Activated T-cell treated with anti-CD3 and anti-CD28 coated beads for 4 hours (primary cell): ENCODE data around the gene IRX2.

Experiments
- DNase-seq: peaks from one replicate; pipeline ENCODE4 v3.0.0-alpha.2; 2020

IRX2 gene

DNA sequence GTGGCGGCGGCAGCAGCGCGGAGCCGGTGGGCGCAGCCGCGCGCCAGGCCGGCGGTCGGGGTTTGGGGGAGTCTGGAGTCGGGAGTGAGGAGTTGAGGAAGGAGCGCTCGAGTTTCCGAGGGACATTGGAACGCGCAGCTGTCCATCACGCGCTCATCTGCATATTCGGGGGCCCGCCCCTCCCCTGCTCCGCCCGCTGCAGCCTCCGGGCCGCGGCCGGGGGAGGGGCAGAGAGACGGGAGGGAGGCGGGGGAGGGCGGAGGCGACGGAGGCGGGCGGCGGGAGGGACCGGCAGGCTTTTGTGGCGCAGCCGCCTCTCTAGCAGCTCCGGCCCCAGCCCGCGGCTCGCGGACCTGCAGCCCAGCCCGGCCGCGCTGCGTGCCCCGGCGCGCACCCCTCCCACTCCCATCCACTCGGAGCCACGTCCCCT, at the start of gene IRX2:
Gene IRX2 (minus strand): TSS at position 86 of the 430 bp plus-strand sequence. CDS start 264 bp downstream, outside the sequence.
- DNase-seq, result no peak

- no peak for DNase-seq
These were observed 48.6 kb upstream of the IRX2 start for GRCh38 chr5:2800035-2800434.

GRCh38 chr5:2797981-2798380, 46.5 kb upstream of the IRX2 start:
- no peak for DNase-seq

DNA sequence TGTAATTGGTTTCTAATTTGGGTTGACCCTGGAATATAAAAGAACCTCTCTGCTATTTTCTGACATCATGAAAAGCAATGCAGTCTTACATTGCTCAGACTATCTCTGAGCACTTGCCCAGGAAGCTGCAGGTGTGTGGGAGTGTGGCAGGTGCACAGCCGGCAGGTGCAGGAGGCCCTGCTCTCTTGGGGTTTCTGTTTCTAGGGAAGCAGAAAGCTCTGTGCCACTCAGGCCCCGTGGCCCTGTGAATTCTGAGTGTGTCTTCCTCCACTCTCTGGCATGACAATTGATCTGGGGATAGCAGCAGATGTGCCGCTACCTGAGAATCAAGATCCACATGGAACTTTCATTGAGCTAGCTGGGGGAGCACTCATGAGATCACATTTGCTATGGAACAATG, 45.7 kb upstream of the IRX2 start:
- DNase-seq, result no peak

GRCh38 chr5:2783223-2783622, 31.7 kb upstream of the IRX2 start:
- no peak for DNase-seq

- DNase-seq, result no peak
These were observed 31.2 kb upstream of the IRX2 start for GRCh38 chr5:2782658-2783057.

- DNase-seq, result no peak
These were observed 29.1 kb upstream of the IRX2 start for GRCh38 chr5:2780421-2781171.

GRCh38 chr5:2779459-2779858, 28.0 kb upstream of the IRX2 start:
- DNase-seq, result no peak

DNA sequence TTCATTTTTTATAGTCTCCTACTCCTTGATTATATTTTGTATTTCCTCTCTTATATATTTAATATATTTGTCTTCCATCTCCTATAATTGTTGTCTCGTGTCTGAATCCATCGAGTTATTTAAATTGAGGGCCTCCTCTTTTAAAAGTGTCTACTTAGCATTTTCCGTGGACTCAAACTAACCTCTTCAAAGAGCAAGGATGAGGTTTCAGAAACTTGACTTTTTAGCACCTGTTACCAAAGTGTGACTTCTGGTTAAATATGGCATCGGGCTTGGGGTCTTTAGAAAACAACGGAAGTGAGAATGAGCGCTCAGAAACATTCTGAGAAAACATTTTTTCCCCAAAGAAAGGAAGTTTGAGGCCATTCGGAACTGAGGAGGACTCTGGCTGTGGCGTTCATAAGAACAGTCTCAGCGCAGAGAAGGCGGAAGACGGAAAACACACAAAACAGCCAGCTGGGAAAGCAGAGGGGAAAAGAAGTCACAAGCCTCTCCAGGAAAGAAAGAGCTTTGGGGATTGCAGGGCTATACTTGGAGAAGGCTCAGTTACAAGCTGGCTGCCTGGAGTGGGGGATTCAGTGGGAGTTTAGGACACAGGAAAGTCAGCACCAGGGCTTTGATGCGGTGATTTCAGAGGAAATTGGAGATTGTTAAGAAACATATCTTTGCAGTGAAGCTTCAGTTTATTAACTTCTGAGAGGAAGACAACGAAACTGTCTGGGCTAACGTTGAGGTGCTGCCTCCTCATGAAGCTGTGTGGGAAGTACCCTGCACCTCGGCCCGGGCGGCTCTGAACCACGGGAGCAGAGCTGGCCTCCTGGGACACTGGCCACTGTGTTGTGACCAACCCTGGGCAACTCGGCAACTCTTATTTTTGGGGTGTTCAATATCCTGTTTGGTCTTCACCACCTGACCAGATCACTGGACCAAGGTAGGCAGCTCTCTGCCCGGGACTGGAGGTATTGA, 25.1 kb upstream of the IRX2 start:
- DNase-seq, result no peak

- DNase-seq, result no peak
These were observed 21.9 kb upstream of the IRX2 start for GRCh38 chr5:2773327-2773726.

DNA sequence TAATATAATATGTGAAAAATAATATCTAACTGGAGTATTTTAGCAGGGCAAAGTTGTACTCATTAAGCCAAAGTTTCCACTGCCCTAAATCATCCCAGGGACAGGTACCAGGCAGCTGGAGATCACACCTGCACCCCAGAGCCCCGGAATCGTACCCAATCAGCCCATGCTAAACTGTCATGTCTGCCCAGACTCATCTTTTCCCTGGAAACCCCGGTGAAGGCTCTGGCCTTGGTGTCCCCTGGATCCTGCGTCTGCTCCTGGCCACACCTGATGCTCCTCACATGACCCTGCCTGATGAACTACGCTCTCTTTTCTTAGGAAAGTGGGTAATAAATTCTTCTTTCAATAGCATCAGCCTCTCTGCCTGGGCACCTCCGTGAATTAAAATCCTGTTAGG, 15.6 kb upstream of the IRX2 start:
- no peak for DNase-seq

DNA sequence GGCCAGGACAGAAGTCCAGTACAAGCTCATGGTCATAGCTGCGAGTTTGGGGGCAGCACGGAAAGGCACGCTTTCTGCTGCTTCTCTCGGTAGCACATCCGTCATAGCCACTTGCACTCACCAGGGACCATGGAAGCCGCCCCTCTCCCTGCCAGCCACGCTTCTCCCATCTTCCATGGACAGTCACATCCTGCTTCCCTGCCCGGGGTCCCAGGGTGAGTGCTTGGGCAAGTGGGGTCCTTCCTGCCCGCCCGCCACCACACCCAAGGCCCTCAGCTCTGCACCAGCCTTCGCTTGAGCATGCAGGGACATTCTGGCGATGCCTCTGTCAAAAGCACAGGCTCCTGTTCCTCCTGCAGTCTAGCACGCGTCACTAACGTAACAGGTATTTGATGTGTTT, 13.1 kb upstream of the IRX2 start:
- DNase-seq, result no peak

DNA sequence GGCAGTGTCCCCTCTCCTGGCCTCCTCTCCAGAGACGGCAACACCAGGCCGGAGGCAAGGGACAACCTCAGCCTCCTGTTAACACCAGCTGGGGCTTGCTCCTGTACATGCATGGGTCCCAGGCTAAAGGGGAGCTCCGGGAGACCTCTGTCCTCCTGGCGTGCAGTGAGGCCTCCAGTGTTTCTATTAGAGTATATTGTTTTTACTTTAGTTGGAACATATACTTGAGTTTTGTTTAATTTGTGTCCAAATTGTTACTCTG, 12.0 kb upstream of the IRX2 start:
- DNase-seq, result no peak

GRCh38 chr5:2762744-2763532, 11.5 kb upstream of the IRX2 start:
- no peak for DNase-seq

DNA sequence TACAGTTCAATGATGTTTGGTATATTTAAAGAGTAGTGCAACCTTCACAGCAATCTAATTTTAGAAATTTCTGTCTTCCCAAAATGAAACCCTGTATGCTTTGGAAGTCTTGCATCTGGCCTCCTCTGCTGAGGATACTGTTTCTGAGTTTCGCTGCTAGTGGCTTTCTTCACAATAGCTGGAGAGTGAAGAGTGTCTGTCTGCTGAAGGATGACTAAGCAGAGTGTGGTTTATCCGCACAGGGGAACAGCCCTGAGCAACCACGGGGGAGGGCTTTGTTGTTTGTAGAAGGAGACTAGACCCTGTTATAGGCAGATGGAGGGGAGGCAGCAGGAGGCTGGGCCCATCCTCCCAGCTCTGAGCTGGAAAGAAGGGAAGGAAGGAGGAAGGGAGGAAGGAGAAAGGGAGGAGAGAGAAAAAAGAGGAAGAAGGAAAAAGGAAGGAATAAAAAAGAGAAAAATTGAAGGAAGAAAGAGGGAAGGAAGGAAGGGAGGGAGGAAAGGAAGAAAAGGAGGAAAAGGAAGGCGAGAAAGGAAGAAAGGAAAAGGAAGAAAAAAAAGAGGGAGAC, 10.5 kb upstream of the IRX2 start:
- DNase-seq, result no peak

GRCh38 chr5:2759696-2760461, 8.4 kb upstream of the IRX2 start:
- DNase-seq, result no peak

- no peak for DNase-seq
These were observed 7.6 kb upstream of the IRX2 start for GRCh38 chr5:2759091-2759490.

DNA sequence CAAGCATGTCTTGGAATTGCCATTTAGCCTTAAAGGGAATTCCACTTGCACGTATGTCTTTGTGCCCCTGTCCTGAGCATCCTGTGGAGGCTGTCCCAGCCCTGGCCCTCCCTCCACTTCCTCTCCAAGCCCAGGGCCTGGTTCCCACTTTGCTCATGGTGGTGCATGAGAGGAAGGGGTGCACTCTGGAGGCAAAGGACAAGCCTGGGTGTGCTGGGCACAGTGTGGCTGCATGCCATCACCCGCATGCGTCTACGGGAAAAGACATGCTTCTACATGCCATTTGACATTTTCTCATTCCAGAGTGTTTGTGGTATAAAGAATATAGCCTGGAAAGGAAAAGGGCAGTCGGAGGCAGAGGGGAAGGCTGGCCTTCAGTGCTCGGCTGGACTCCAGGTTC, 7.2 kb upstream of the IRX2 start:
- no peak for DNase-seq

DNA sequence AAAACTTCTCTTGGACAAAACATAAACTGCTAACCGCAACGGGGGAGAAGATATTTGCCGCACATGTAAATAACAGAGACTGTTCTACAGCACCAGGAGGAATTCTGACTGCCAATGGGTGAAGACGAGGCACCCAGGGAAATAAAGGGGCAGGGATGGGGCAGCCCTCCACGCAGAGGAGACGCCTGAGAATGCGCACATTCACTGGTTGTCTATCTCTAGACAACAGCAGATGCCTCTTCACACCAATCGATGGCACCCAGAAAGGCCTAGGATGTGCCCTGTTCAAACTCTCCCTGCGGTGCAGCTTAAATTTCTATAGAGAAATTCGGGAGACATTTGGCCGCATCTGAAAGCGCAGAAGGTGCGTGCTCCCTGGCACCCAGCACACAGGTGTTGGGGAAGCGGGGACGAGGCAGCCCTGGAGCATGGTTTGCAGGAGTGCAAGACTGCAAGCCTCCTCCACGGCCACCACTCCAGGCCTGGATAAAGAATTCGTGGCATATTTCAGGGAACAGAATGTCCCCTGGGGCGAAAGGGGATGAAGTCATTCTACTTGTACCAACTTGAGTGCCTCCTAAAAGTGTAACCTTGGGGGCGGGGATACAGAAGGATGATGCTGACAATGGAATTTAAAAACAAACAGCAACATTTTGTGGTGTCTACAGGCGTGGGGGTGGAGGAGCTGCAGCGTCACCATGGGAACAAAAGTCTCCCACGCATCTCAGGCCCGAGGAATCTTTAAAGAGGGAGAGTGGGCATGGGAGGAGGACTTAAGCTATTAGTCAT, 6.3 kb upstream of the IRX2 start:
- DNase-seq, result no peak

DNA sequence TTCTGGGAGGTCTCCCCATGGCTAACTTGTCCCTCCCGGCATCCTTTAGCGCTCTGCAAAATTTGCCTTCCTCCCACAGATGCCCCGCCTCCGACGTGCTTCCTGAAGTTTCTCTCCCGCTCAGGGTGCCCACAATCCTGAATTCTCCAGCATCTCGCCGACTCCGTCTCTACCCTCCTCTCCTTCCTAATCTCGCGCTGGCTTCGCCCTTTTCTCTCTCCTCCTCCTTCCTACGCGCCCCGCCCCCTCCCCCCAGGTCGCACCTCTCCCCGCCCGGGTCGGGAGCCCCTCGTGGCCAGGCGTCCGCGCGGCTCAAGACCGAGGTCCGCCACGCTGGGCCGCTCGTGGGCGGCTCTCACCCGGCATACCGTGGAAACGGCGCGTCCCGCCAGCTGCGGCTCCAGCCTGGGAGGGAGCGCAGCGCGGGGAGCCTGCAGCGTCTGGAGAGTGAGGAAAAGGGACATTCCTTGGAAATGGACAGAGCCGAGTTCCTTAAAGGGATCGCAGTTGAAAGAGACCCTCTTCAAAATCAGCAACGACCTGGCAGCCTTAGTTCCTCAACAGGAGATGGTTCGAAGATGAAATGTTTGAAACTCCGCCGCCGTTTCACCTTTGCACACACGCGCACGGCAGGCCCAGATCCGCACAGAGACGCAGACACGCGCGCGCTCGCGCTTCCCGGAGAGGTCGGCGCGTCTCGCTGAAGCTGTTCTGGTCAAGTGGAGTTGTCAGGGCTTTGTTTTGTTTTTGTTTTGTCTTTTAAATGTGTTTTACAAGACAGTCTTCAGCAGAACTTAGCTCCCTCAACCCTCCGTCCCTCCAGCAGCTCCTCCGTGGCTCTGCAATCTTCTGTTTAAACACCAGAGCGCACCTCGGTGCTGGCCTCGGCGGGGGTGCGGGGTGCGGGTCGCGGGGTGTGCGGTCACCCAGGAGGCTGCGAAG, 5.0 kb upstream of the IRX2 start:
- DNase-seq, result no peak
